ENCODE measurements around the gene STK32B. TPM values are rescaled to one million over a fixed set of nuclear protein-coding genes. Genes with fewer than 3 reads are reported as not detected.
A peak's percentile ranks its signal among the peaks of the same experiment; 100 is the strongest.

Gene STK32B
- total and polyA plus RNA-seq, 9 of the 15 experiments (the other 6 are each of a cell fraction or from before 2014, with no cell fraction given), result 0.03 to 0.20 (median 0.07) TPM; not detected in 2

- intact Hi-C loops (cut with micrococcal nuclease), result no loop called here
- in situ Hi-C loops (cut with MboI), result no loop called here
- POLR2A ChIA-PET, result no interaction called here
- no peak overlapping the region for H3K4me3 ChIP-seq
- no peaks in the 10 kb centered on the region for H4K20me1 ChIP-seq (replicated peaks; ENCODE audit: control insufficient read depth, insufficient read depth, low read length)
- H3K4me1 ChIP-seq (replicated peaks in 1 of 2; ENCODE audit: control insufficient read depth in 2 of 2, insufficient read depth in 2 of 2, low read length in 2 of 2), result no peaks in the 10 kb centered on the region
- WGBS (ENCODE audit: insufficient coverage, low coverage, missing lambda C conversion rate), result 0% methylated on average over 3 of the region's 3 CpGs
- no peak for FAIRE-seq
- H3K36me3 ChIP-seq (ENCODE audit: control insufficient read depth, insufficient read depth, low read length), result no peaks in the 10 kb centered on the region
- no peak overlapping the region for H2AFZ ChIP-seq (ENCODE audit: low read depth, low read length)
- BruUV-seq (replicated peaks), result no TSS peak
- no peak overlapping the region for H3K9ac ChIP-seq (ENCODE audit: insufficient read depth in 1 of 2, low read depth in 2 of 2, low read length in 2 of 2)
- H3K79me2 ChIP-seq (ENCODE audit: control insufficient read depth, insufficient read depth, low read length), result no peaks in the 10 kb centered on the region
- peaks cover 0 to 3% of the 10 kb centered on the region in 2 experiments; a peak in 1 of 5 replicates for H3K27me3 ChIP-seq (ENCODE audit: control insufficient read depth in 2 of 2, insufficient read depth in 2 of 2, low read length in 2 of 2)
- no peak for TF ChIP-seq PCBP1 (IDR thresholded peaks at IDR 0.05; ENCODE audit: low read depth, low read length, poor library complexity, severe bottlenecking)
- TF ChIP-seq RAD21 (CRISPR knock-in tag; conservative IDR thresholded peaks at IDR 0.05 in 1 of 2, IDR thresholded peaks at IDR 0.05 in 1 of 2), result no peak
- no peak for TF ChIP-seq PBX2 (CRISPR knock-in tag; IDR thresholded peaks at IDR 0.05; ENCODE audit: low read depth)
- TF ChIP-seq PBX2 (tag; conservative IDR thresholded peaks at IDR 0.05; ENCODE audit: low read depth), result 0 out of 2 replicates have a peak, but pooled peaks have one; percentile 20
- TF ChIP-seq, protein P1, sequence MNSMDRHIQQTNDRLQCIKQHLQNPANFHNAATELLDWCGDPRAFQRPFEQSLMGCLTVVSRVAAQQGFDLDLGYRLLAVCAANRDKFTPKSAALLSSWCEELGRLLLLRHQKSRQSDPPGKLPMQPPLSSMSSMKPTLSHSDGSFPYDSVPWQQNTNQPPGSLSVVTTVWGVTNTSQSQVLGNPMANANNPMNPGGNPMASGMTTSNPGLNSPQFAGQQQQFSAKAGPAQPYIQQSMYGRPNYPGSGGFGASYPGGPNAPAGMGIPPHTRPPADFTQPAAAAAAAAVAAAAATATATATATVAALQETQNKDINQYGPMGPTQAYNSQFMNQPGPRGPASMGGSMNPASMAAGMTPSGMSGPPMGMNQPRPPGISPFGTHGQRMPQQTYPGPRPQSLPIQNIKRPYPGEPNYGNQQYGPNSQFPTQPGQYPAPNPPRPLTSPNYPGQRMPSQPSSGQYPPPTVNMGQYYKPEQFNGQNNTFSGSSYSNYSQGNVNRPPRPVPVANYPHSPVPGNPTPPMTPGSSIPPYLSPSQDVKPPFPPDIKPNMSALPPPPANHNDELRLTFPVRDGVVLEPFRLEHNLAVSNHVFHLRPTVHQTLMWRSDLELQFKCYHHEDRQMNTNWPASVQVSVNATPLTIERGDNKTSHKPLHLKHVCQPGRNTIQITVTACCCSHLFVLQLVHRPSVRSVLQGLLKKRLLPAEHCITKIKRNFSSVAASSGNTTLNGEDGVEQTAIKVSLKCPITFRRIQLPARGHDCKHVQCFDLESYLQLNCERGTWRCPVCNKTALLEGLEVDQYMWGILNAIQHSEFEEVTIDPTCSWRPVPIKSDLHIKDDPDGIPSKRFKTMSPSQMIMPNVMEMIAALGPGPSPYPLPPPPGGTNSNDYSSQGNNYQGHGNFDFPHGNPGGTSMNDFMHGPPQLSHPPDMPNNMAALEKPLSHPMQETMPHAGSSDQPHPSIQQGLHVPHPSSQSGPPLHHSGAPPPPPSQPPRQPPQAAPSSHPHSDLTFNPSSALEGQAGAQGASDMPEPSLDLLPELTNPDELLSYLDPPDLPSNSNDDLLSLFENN (IDR thresholded peaks at IDR 0.05; ENCODE audit: low read depth in 2 of 2, low read length in 2 of 2), result no peak
- no peak for TF ChIP-seq NFE2 (IDR thresholded peaks at IDR 0.05; ENCODE audit: low read depth)
- no peak for TF ChIP-seq GABPB2 (CRISPR knock-in tag; conservative IDR thresholded peaks at IDR 0.05)
- TF ChIP-seq HNRNPK (IDR thresholded peaks at IDR 0.05; ENCODE audit: low read depth, low read length, poor library complexity, severe bottlenecking), result no peak
- TF ChIP-seq CC2D1A (IDR thresholded peaks at IDR 0.05), result no peak
- TF ChIP-seq PKNOX1 (IDR thresholded peaks at IDR 0.05), result peak; percentile 88
- no peak for TF ChIP-seq SNIP1 (IDR thresholded peaks at IDR 0.05; ENCODE audit: low read depth)
- H3K27ac ChIP-seq (ENCODE audit: extremely low read depth, low read depth, low read length), result no peak overlapping the region
- no peaks in the 10 kb centered on the region for H3K9me3 ChIP-seq (replicated peaks; ENCODE audit: control insufficient read depth, insufficient read depth, low read depth, low read length)
- no peak for ATAC-seq
- CTCF ChIA-PET (ENCODE audit: low intra/inter-chr PET ratio), result no interaction called here
- no peaks in the 10 kb centered on the region for H3K9me1 ChIP-seq (ENCODE audit: control insufficient read depth, insufficient read depth, low read length)
- peak; percentile 11 to 37 (median 12) for DNase-seq (ENCODE audit: extremely low read depth in 1 of 4, low spot score in 3 of 4)
- H3K4me2 ChIP-seq (ENCODE audit: insufficient read depth, low read length), result no peak overlapping the region; the same call in 1 of the 2 replicates
Measured at GRCh38 chr4:5237086-5237660, 185.9 kb downstream of the STK32B start.
